Breast epithelium (tissue), 4 donors: ENCODE measurements around the gene BRINP2. TPM values are rescaled to one million over a fixed set of nuclear protein-coding genes. Genes with fewer than 3 reads are reported as not detected.
"Not testable (repeated sequence)": the region's sequence is repeated elsewhere in the genome, so short reads cannot be mapped to it uniquely, and the experiment has no call there.

Source experiments
- DNase-seq, 2 donors: peaks; one replicate each; pipeline ENCODE4 v3.0.0-alpha.2; 2019; ENCODE audit warnings: low spot score in 2 of 2
- H3K27ac ChIP-seq, 2 donors: fragments of 200-600 bp; sonication (generic) in 1 of 2; one replicate each; pipeline ENCODE4 v1.5.1; 2016 to 2019; ENCODE audit warnings: mild to moderate bottlenecking in 1 of 2
- H3K27me3 ChIP-seq, 2 donors: fragments of 200-600 bp; sonication (generic) in 1 of 2; one replicate each; pipeline versions ENCODE4 v1.5.1 to v1.6.0; 2017 to 2019; ENCODE audit warnings: control low read depth in 1 of 2, mild to moderate bottlenecking in 1 of 2
- H3K36me3 ChIP-seq: fragments of 200-600 bp; one replicate; pipeline ENCODE4 v1.5.1; 2019
- H3K4me1 ChIP-seq, 2 donors: fragments of 200-600 bp; sonication (generic); one replicate each; pipeline ENCODE4 v1.5.1; 2016 to 2019; ENCODE audit warnings: control low read depth in 1 of 2
- H3K4me3 ChIP-seq, 3 donors: fragments of 200-600 bp; sonication (generic); 1 replicate in 2 of 3; 2 replicates in 1 of 3; pipeline ENCODE4 v1.5.1; 2016 to 2019; ENCODE audit warnings: mild to moderate bottlenecking in 3 of 3, moderate library complexity in 2 of 3
- H3K9me3 ChIP-seq, 2 donors: fragments of 200-600 bp; sonication (generic) in 1 of 2; one replicate each; pipeline ENCODE4 v1.5.1; 2016 to 2019; ENCODE audit warnings: control low read depth in 1 of 2
- POLR2A ChIP-seq: fragments of 450-650 bp; IDR thresholded peaks from one replicate; pipeline ENCODE4 v1.6.1; 2016; ENCODE audit warnings: antibody characterized with exemption, mild to moderate bottlenecking, moderate library complexity
- POLR2AphosphoS5 ChIP-seq, 3 donors: sonication (generic); formaldehyde crosslinking; IDR thresholded peaks; one replicate each; pipeline ENCODE4 v1.6.1; 2017; ENCODE audit warnings: antibody characterized with exemption in 3 of 3
- intact Hi-C: fragments of 100-400 bp; cut with DNase I; formaldehyde crosslinking; loops from one replicate; pipeline ENCODE4 v1.15.1; 2023; ENCODE audit warnings: low total_unique reads
- total RNA-seq, 3 donors: library from RNA; depleted of rRNA; stranded (reverse); fragments of >200 nt; gene quantifications; one replicate each; pipeline ENCODE4 v1.1.0, GENCODE V29; 2016
- TF ChIP-seq, protein P1 (sequence below), 3 donors: fragments of 450-650 bp; IDR thresholded peaks; one replicate each; pipeline ENCODE4 v1.5.1; 2016 to 2017; ENCODE audit warnings: antibody characterized with exemption in 3 of 3, mild to moderate bottlenecking in 3 of 3, moderate library complexity in 3 of 3

Gene BRINP2
- total RNA-seq, 3 donors from 2014 or later, result 0.48 to 2.9 (median 1.5) TPM

DNA sequence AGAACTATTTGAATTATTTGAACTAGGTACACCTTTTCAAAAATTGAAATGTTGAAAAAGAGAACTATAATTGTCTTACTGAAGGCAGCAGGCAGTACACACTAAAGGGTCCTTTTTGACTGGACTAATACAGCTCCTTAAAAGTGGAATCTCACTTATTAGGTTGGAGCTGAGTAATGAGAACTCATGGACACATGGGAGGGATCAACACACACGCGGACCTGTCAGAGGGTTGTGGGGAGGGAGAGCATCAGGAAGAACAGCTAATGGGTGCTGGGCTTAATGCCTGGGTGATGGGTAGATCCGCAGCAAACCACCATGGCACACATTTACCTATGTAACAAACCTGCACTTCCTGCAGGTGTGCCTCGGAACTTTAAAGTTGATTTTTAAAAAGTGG is 145.0 kb downstream of the BRINP2 start:
- H3K27ac ChIP-seq, result no peak overlapping the region
- peaks cover 0 to 4% of the 10 kb centered on the region in 2 donors for H3K9me3 ChIP-seq
- H3K4me1 ChIP-seq, result no peaks in the 10 kb centered on the region
- H3K4me3 ChIP-seq, result no peak overlapping the region
- no peak for DNase-seq
- H3K27me3 ChIP-seq, result no peaks in the 10 kb centered on the region
- intact Hi-C loops, result no loop called here
- TF ChIP-seq POLR2A (no peak), POLR2AphosphoS5 (IDR thresholded peaks at IDR 0.05) (no peak)
- TF ChIP-seq, protein P1, sequence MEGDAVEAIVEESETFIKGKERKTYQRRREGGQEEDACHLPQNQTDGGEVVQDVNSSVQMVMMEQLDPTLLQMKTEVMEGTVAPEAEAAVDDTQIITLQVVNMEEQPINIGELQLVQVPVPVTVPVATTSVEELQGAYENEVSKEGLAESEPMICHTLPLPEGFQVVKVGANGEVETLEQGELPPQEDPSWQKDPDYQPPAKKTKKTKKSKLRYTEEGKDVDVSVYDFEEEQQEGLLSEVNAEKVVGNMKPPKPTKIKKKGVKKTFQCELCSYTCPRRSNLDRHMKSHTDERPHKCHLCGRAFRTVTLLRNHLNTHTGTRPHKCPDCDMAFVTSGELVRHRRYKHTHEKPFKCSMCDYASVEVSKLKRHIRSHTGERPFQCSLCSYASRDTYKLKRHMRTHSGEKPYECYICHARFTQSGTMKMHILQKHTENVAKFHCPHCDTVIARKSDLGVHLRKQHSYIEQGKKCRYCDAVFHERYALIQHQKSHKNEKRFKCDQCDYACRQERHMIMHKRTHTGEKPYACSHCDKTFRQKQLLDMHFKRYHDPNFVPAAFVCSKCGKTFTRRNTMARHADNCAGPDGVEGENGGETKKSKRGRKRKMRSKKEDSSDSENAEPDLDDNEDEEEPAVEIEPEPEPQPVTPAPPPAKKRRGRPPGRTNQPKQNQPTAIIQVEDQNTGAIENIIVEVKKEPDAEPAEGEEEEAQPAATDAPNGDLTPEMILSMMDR (IDR thresholded peaks at IDR 0.05), result no peak
- H3K36me3 ChIP-seq, result no peaks in the 10 kb centered on the region

DNA sequence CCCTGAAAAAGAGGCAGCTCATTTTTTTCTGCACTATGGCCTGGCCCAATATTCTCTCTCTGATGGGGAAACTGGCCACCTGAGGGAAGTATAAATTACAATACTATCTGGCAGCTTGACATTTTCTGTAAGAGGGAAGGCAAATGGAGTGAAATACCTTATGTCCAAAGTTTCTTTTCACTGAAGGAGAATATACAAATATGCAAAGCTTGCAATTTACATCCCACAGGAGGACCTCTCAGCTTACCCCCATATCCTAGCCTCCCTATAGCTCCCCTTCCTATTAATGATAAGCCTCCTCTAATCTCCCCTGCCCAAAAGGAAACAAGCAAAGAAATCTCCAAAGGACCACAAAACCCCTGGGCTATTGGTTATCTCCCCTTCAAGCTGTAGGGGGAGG is 150.7 kb downstream of the BRINP2 start:
- H3K36me3 ChIP-seq, intact Hi-C loops, H3K9me3 ChIP-seq, DNase-seq, H3K27ac ChIP-seq, H3K4me3 ChIP-seq, H3K27me3 ChIP-seq, H3K4me1 ChIP-seq: not testable (repeated sequence)

DNA sequence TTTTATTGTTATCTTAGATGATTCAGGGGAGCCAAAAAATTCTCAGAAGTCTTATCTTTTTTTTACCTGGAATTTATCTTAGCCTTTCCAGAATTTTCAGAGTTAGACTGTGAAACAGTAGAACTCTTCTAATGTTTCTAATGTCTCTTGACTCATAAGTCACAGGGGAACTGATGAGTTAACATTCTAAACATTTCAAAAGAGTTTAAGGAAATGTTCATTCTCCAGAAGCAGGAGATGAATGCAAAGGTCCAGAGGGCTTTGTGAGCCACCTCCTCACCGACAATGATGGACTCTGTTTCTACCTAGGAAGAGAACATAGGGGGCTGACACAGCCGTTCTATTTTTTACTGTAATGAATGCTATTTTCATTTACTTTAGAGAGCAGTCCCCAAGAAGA is 157.5 kb downstream of the BRINP2 start:
- DNase-seq, result no peak
- Histone ChIP-seq H3K27ac (no peak overlapping the region), H3K4me3 (no peak overlapping the region), H3K4me1 (no peaks in the 10 kb centered on the region), H3K27me3 (no peaks in the 10 kb centered on the region), H3K36me3 (no peaks in the 10 kb centered on the region), H3K9me3 (no peaks in the 10 kb centered on the region)
- intact Hi-C loops, result no loop called here
- TF ChIP-seq POLR2AphosphoS5 (IDR thresholded peaks at IDR 0.05) (no peak), POLR2A (no peak)
- TF ChIP-seq, protein P1 (IDR thresholded peaks at IDR 0.05), result no peak

DNA sequence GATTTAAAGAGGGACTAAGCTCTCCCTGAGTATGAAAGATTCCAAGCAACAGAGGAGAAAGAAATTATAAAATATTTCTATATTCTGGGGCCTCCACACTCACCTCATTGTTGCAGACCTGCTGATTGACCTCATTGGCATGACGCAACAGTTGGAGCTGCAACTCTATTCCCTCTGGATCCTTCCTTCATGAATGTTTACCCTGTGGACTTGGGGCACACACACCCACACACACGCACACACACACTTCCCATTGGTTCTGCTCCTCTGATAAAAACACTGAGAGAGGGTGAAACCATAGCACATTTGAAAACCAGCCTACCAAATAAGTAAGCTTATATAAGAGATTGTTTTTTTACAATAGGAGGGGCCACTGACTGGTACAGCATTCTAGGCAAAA is 159.1 kb downstream of the BRINP2 start:
- Histone ChIP-seq H3K27ac (no peak overlapping the region), H3K4me1 (no peaks in the 10 kb centered on the region), H3K4me3 (no peak overlapping the region), H3K36me3 (no peaks in the 10 kb centered on the region), H3K9me3 (no peaks in the 10 kb centered on the region), H3K27me3 (no peaks in the 10 kb centered on the region)
- no peak for TF ChIP-seq POLR2A
- TF ChIP-seq, protein P1 (IDR thresholded peaks at IDR 0.05), result no peak
- intact Hi-C loops, result no loop called here
- DNase-seq, result no peak

Other genes with a start within 250 kb of the BRINP2 start
- gene ASTN1, start 6.2 kb upstream of the BRINP2 start, total RNA-seq, result 1 to 10 TPM in 1 of 3 donors, under 1 TPM in 2; 0.16 to 1.5 (median 0.33) TPM